ENCODE results near the gene IFI30. TPM values are rescaled to one million over a fixed set of nuclear protein-coding genes. Genes with fewer than 3 reads are reported as not detected.

The IFI30 gene
- total and polyA plus RNA-seq, 2 donors (not counting 3 experiments of a cell fraction or from before 2014, with no cell fraction given): 1.1 to 1.6 TPM

DNA sequence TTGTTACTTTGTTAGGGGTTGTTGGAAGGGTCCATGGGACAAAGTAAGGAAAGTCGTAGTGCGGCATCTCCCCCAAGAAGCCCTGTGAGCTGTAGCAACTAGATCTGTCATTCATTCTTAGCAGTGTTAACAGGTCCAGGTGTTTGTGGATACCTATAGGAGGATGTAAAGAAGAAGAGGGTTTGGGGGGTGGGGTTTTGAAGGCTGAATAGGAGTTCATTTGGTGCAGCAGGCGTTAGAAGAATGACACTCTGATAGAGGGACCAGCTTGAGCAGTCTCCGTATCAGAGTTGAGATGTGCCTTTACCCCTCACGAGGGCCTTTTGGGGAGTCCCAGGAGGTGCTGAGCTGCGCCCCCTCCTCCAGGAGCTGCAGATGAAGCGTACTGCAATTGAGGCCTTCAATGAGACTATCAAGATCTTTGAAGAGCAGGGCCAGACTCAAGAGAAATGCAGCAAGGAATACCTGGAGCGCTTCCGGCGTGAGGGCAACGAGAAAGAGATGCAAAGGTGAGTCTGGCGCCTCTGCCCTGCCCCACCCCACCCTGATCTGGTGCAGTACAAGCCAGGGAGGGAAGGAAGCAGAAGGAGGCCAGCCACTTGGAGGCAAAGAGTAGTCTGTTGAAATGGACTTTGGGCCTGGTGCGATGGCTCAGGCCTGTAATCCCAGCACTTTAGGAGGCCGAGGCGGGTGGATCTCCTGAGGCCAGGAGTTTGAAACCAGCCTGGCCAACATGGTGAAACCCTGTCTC, 7.6 kb upstream of the IFI30 start:
- dilution Hi-C loops (cut with MboI; ENCODE audit: extremely low pct_ligation_motif_present, low sequenced_read_pairs): no loop called here
- no peaks in the 10 kb centered on the region for H3K27me3 ChIP-seq (ENCODE audit: control insufficient read depth in 2 of 2, insufficient read depth in 2 of 2, low read length in 2 of 2)
- H3K4me3 ChIP-seq (replicated peaks in 1 of 3; ENCODE audit: insufficient read depth in 1 of 3, low read depth in 1 of 3, low read length in 3 of 3): no peak overlapping the region
- H3K36me3 ChIP-seq (ENCODE audit: control insufficient read depth in 2 of 2, extremely low read depth in 1 of 2, insufficient read depth in 2 of 2, low read length in 2 of 2): peaks cover 8 to 41% of the 10 kb centered on the region in 2 experiments
- H3K9ac ChIP-seq (replicated peaks; ENCODE audit: extremely low read depth, insufficient read depth, low read length): no peak overlapping the region
- CTCF ChIA-PET: interaction anchor here (1.2 to 6.0 kb wide), 2 partner anchors 55 to 86 kb away, joined by 4 to 138 read pairs; no protein-coding TSS in a partner anchor
- no peaks in the 10 kb centered on the region for H3K79me2 ChIP-seq (ENCODE audit: control insufficient read depth, insufficient read depth, low read length)
- POLR2A ChIA-PET: no interaction called here
- no peak for TF ChIP-seq JUN (IDR thresholded peaks at IDR 0.05; ENCODE audit: borderline replicate concordance, insufficient read depth, insufficient read length, low read depth)
- no peak for TF ChIP-seq MYC (IDR thresholded peaks at IDR 0.05; ENCODE audit: low read depth, low read length)
- TF ChIP-seq POLR2A (IDR thresholded peaks at IDR 0.05; ENCODE audit: low read depth, low read length): no peak
- no peak for TF ChIP-seq FOS (IDR thresholded peaks at IDR 0.05; ENCODE audit: borderline replicate concordance, insufficient read depth, low read length)
- TF ChIP-seq, protein P1, sequence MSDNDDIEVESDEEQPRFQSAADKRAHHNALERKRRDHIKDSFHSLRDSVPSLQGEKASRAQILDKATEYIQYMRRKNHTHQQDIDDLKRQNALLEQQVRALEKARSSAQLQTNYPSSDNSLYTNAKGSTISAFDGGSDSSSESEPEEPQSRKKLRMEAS (IDR thresholded peaks at IDR 0.05; ENCODE audit: insufficient read depth, insufficient read length): no peak
- no peak for TF ChIP-seq GATA2 (IDR thresholded peaks at IDR 0.05; ENCODE audit: insufficient read depth, insufficient read length, low read depth, low read length)
- TF ChIP-seq EZH2 (IDR thresholded peaks at IDR 0.05; ENCODE audit: borderline replicate concordance, low read depth, low read length, severe bottlenecking): no peak
- no peak for TF ChIP-seq POLR2AphosphoS5 (IDR thresholded peaks at IDR 0.05; ENCODE audit: insufficient read depth, low read depth, low read length)
- TF ChIP-seq, protein P2, sequence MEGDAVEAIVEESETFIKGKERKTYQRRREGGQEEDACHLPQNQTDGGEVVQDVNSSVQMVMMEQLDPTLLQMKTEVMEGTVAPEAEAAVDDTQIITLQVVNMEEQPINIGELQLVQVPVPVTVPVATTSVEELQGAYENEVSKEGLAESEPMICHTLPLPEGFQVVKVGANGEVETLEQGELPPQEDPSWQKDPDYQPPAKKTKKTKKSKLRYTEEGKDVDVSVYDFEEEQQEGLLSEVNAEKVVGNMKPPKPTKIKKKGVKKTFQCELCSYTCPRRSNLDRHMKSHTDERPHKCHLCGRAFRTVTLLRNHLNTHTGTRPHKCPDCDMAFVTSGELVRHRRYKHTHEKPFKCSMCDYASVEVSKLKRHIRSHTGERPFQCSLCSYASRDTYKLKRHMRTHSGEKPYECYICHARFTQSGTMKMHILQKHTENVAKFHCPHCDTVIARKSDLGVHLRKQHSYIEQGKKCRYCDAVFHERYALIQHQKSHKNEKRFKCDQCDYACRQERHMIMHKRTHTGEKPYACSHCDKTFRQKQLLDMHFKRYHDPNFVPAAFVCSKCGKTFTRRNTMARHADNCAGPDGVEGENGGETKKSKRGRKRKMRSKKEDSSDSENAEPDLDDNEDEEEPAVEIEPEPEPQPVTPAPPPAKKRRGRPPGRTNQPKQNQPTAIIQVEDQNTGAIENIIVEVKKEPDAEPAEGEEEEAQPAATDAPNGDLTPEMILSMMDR (IDR thresholded peaks at IDR 0.05; ENCODE audit: extremely low read depth in 1 of 2, insufficient read depth in 1 of 2, low read depth in 1 of 2, low read length in 2 of 2): no peak
- no TSS peak for BruUV-seq (replicated peaks)
- no peak for FAIRE-seq
- DNase-seq (ENCODE audit: low read depth, low spot score): no peak
- H3K4me2 ChIP-seq (ENCODE audit: insufficient read depth, low read length): no peak overlapping the region
- H3K9me3 ChIP-seq (replicated peaks; ENCODE audit: control insufficient read depth, insufficient read depth, low read length): no peaks in the 10 kb centered on the region
- no peaks in the 10 kb centered on the region for H4K20me1 ChIP-seq (replicated peaks; ENCODE audit: control insufficient read depth, extremely low read depth, insufficient read depth, low read length)
- H2AFZ ChIP-seq (ENCODE audit: low read depth, low read length): no peak overlapping the region
- H3K9me1 ChIP-seq (replicated peaks; ENCODE audit: control insufficient read depth, extremely low read depth, insufficient read depth, low read length): no peaks in the 10 kb centered on the region
- peaks cover under 1% of the 10 kb centered on the region for H3K4me1 ChIP-seq (ENCODE audit: control insufficient read depth, extremely low read depth, insufficient read depth, low read length)
- intact Hi-C loops (cut with micrococcal nuclease): no loop called here
- H3K27ac ChIP-seq (ENCODE audit: insufficient read depth, low read depth, low read length): no peak overlapping the region

Data from endothelial cell of umbilical vein (primary cell).